Nephron progenitor cell (in vitro differentiated cells): Measurements from ENCODE around the gene MLST8.

Experiments used
- DNase-seq: peaks from one replicate; pipeline ENCODE4 v3.0.0; 2021
- H3K27ac Mint-ChIP-seq: 2 replicates; pipeline ENCODE4 v1.8.0; 2021; ENCODE audit warnings: mild to moderate bottlenecking, moderate library complexity, mixed read lengths
- H3K27me3 Mint-ChIP-seq: 2 replicates; pipeline ENCODE4 v1.8.0; 2021; ENCODE audit warnings: mild to moderate bottlenecking, low read depth, mixed read lengths; ENCODE audit not compliant: poor library complexity
- H3K36me3 Mint-ChIP-seq: 2 replicates; pipeline ENCODE4 v1.8.0; 2021; ENCODE audit warnings: low read depth, mixed read lengths
- H3K4me1 Mint-ChIP-seq: 2 replicates; pipeline ENCODE4 v1.8.0; 2021; ENCODE audit warnings: mixed read lengths
- H3K4me3 Mint-ChIP-seq: 2 replicates; pipeline ENCODE4 v1.8.0; 2021; ENCODE audit warnings: mild to moderate bottlenecking, moderate library complexity, mixed read lengths
- H3K9me3 Mint-ChIP-seq: 2 replicates; pipeline ENCODE4 v1.8.0; 2021; ENCODE audit warnings: mild to moderate bottlenecking, moderate library complexity, mixed read lengths
- TF ChIP-seq, protein P1 (sequence below): fragments of 200-600 bp; sonication (generic); IDR thresholded peaks from 2 replicates; pipeline ENCODE4 v1.5.0; 2021; ENCODE audit warnings: antibody characterized with exemption

The MLST8 gene, protein sequence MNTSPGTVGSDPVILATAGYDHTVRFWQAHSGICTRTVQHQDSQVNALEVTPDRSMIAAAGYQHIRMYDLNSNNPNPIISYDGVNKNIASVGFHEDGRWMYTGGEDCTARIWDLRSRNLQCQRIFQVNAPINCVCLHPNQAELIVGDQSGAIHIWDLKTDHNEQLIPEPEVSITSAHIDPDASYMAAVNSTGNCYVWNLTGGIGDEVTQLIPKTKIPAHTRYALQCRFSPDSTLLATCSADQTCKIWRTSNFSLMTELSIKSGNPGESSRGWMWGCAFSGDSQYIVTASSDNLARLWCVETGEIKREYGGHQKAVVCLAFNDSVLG

DNA sequence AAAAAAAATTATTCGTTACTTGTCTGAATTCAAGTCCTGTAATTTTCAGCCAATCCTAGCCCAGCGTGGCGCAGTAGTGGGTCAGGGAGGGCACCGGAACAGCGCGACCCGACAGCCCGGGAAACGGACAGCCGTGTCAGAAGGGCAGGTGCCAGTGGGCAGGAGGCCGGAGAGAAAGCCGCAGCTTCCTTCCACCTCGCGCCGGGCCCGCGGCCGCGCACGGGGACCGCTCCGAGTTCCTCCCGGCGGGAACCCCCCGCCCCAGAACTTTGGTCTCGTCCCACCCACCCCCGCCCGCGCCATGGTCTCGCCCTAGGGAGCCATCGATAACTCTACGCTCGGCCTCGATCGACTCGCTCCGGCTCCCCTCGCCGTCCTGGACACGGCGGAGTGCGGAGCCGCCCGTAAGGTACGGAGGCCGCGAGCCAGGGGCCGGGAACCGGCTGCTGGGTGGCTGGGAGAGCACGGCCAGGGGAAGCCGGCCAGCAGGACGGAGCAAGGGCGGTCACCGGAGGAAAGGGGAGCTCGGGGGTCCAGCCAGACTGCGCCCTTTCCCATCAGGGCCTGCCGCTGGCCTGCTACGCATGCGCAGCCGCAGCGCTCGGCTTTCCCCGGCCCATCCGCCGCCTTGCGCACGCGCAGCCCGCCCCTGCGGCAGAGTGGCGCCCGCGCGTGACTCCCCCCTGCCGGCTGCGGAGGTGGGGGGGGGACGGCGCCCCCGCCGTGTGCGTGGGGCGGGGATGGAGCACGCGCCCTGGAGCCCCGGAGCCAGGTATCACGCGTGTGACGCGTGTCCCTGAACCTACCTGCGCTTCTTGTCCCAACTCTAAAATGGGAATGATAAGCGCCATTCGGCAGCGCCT is at the start of gene MLST8:
TSS of gene MLST8 (plus strand) at position 351 of the 863 bp plus-strand sequence. CDS start 632 bp downstream, outside the sequence.
- peak; percentile 88 for DNase-seq
- TF ChIP-seq, protein P1, sequence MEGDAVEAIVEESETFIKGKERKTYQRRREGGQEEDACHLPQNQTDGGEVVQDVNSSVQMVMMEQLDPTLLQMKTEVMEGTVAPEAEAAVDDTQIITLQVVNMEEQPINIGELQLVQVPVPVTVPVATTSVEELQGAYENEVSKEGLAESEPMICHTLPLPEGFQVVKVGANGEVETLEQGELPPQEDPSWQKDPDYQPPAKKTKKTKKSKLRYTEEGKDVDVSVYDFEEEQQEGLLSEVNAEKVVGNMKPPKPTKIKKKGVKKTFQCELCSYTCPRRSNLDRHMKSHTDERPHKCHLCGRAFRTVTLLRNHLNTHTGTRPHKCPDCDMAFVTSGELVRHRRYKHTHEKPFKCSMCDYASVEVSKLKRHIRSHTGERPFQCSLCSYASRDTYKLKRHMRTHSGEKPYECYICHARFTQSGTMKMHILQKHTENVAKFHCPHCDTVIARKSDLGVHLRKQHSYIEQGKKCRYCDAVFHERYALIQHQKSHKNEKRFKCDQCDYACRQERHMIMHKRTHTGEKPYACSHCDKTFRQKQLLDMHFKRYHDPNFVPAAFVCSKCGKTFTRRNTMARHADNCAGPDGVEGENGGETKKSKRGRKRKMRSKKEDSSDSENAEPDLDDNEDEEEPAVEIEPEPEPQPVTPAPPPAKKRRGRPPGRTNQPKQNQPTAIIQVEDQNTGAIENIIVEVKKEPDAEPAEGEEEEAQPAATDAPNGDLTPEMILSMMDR, result no peak

DNA sequence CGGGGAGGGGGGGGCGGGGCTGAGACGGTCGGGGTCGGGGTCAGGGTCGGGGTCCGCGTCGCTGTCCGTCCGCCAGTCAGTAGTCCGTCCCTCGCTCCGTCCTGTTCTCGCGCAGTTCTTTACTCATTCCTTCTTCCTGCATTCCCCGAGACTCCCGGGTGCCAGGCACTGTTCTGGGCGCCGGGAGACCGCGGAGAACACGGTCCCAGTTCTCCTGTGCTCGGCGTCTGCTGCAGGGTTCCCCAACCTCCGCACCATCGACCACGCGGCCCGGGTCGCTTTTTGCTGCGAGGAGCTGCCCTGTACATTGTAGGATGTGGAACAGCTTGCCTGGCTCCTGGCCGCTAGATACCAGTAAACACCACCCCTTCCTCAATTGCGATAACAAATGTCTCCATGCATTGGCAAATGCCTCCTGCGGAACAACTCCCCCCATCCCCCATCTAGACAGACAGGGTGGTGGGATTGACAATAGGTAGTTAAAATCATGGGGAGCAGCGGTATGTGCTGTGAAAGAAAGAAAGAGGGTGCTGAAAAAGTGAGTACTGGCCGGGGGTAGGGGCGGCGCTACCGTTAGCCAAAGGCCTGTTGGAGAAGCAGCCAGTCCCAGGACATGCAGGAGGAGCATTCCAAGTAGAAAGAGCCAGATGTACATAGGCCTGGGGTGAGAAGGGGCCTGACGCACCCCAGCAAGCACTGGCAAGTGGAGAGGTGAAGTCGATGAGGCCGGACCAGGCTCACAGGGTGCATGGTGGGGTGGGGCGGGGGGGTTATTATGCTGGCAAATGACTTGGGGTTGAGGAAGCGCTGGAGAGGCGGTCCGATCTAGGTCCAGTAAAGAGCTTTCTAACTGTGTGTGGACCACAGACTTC is 49.0 kb upstream of the MLST8 start:
- Mint-ChIP-seq H3K9me3 (no peaks in the 10 kb centered on the region), H3K4me3 (peak overlapping the region; percentile 90), H3K27me3 (no peaks in the 10 kb centered on the region), H3K4me1 (peaks cover 71% of the 10 kb centered on the region), H3K27ac (peak overlapping the region; percentile 75), H3K36me3 (peaks cover 3% of the 10 kb centered on the region)
- TF ChIP-seq, protein P1, result no peak
- peak; percentile 44 for DNase-seq

More for the DNA sequence above, at the start of gene MLST8:
- peak within 1 kb of the TSS; percentile 84 for H3K4me3 Mint-ChIP-seq
- peaks cover 30% of the 10 kb centered on the region for H3K27me3 Mint-ChIP-seq
- peaks cover 28% of the 10 kb centered on the region for H3K4me1 Mint-ChIP-seq
- H3K36me3 Mint-ChIP-seq, result peaks cover 12% of the 10 kb centered on the region
- H3K27ac Mint-ChIP-seq, result peak within 1 kb of the TSS; percentile 80
- peaks cover 16% of the 10 kb centered on the region for H3K9me3 Mint-ChIP-seq

DNA sequence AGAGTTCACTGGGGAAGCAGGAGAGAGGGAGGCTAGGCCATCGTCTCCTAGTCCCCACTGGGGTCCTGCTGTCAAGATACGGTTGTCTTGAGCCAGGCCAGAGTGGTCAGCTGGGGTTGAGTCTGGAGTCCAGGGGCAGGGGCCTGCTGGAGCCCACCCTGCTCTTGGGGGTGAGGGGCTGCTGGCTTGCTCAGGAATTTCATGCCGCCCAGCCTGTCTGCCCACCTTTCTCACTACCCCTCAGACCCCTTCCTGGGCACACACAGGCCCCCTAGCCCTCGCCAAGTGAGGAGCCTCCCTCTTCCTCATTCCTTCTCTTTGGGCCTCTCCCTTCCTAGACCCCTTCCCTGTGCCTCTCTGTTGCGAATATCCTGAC is 48.4 kb upstream of the MLST8 start:
- H3K27ac Mint-ChIP-seq, result no peak overlapping the region
- H3K4me1 Mint-ChIP-seq, result peaks cover 65% of the 10 kb centered on the region
- TF ChIP-seq, protein P1, result no peak
- H3K27me3 Mint-ChIP-seq, result no peaks in the 10 kb centered on the region
- no peak for DNase-seq
- no peaks in the 10 kb centered on the region for H3K9me3 Mint-ChIP-seq
- H3K4me3 Mint-ChIP-seq, result peak overlapping the region; percentile 90
- no peaks in the 10 kb centered on the region for H3K36me3 Mint-ChIP-seq

DNA sequence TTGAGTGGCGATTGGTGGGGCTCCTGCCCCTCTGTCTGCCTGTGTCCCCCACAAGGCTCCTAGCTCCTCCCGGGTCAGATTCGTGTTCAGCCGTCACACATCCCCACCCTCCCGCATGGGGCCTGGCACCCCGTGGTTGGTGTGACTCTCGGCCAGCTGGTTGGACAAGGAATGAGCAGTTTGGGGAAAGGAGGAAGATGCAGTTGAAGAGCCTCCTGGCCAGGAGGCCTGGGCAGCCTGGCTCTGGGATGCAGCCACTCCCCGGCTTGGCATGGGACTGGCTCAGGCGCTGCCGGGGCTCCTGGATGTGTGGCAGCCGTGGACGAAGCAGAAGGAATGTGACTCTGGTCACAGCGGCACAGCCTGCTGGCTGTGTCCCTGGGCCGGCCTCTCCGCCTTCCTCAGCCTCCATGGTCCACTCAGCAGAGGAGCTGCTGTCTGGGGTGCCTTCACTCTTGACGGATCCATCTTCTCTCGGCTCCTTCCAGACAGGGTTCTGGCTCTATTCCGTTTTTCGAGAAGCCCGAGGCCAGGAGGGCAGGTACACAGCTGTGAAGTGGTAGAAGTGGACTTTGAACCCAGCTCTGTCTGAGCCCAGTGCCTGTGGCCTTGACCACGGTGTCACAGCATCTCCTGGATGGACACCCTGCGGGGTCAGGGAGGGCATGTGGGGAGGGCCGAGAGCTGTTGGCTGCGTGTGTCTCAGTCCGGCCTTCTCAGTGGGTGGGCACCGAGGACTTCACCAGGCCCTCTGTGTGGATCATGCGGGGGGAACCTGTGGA is 47.6 kb upstream of the MLST8 start:
- Mint-ChIP-seq H3K9me3 (no peaks in the 10 kb centered on the region), H3K4me1 (peaks cover 59% of the 10 kb centered on the region), H3K36me3 (no peaks in the 10 kb centered on the region), H3K27me3 (no peaks in the 10 kb centered on the region), H3K4me3 (peak overlapping the region; percentile 90), H3K27ac (peak overlapping the region; percentile 78)
- no peak for DNase-seq
- TF ChIP-seq, protein P1, result no peak

DNA sequence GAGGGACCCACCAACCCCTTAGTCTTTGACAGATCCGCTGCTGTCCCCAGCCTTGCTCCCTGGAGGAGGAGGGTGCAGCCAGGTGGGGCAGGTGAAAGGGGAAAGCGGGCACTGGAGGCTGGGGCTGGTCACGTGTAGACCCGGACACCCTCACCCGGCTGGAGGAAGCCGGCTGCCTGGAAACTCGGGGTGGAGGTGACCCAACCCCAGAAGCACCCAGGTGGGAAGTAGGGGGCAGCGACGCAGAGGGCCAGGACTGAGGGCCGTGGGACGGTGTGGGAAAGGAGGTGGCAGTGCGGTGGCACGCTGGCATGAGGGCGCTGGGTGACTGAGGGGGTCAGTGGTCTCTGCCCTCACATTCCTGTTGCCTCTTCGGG is 47.0 kb upstream of the MLST8 start:
- Mint-ChIP-seq H3K4me1 (peaks cover 54% of the 10 kb centered on the region), H3K27ac (no peak overlapping the region), H3K36me3 (no peaks in the 10 kb centered on the region), H3K27me3 (no peaks in the 10 kb centered on the region), H3K9me3 (no peaks in the 10 kb centered on the region), H3K4me3 (no peak overlapping the region)
- TF ChIP-seq, protein P1, result no peak
- no peak for DNase-seq
